DMS114 treated with DMSO at 0.1 percent for 48 hours (cell line): ENCODE measurements around the gene SLC37A1.

Experiments
- DNase-seq: peaks from one replicate; lab custom pipeline; 2025; ENCODE audit not compliant: unreplicated experiment; lab: John Stamatoyannopoulos, UW

SLC37A1 gene

GRCh38 chr21:42503711-42504110, 9.9 kb upstream of the SLC37A1 start:
- DNase-seq, result no peak

DNA sequence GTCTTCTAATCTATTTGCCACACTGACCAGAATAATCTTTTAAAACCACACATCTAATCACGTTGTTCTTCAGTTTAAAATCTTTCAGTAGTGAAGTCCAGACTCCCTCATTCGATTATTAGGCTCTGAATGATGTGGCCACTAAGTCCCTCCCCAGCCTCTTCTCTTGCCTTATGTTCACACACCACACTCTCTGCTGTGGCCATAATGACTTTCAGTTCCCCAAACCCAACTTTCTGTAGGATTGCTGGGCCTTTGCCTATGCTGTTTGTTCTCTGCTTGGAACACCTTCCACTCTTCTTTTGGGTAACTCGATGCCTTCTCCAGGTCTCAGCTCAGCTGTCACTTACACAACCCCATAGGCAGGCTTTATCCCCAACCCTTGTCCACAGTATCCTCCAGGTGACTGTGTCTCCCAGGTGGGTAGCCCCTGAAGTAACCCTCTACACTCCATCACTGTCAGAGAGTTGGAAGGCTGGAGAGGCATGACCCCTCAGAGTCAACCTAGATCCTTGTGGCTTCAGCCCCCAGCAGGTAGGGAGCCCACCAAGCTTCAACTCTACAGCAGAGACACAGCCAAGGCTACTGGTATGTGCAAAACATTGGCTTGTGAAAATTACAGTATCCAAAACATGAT, 8.4 kb upstream of the SLC37A1 start:
- no peak for DNase-seq

DNA sequence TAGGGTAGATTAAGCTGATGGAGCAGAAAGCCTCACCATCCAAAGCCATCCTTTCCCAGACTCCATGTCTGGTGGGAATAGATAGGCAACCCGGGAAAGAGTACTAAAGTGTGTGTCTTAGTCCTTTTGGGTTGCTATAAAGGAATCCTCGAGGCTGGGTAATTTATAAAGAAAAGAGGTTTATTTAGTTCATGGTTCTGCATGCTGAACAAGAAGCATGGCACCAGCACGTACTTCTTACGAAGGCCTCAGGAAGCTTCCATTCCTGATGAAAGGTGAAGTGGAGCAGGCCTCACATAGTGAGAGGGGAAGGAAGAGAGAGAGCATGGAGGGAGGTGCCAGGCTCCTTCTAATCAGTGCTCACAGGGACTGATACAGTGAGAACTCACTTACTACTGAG, 6.2 kb upstream of the SLC37A1 start:
- no peak for DNase-seq

GRCh38 chr21:42508371-42508770, 5.3 kb upstream of the SLC37A1 start:
- no peak for DNase-seq

- no peak for DNase-seq
Observed at GRCh38 chr21:42509244-42509643, 4.4 kb upstream of the SLC37A1 start.

DNA sequence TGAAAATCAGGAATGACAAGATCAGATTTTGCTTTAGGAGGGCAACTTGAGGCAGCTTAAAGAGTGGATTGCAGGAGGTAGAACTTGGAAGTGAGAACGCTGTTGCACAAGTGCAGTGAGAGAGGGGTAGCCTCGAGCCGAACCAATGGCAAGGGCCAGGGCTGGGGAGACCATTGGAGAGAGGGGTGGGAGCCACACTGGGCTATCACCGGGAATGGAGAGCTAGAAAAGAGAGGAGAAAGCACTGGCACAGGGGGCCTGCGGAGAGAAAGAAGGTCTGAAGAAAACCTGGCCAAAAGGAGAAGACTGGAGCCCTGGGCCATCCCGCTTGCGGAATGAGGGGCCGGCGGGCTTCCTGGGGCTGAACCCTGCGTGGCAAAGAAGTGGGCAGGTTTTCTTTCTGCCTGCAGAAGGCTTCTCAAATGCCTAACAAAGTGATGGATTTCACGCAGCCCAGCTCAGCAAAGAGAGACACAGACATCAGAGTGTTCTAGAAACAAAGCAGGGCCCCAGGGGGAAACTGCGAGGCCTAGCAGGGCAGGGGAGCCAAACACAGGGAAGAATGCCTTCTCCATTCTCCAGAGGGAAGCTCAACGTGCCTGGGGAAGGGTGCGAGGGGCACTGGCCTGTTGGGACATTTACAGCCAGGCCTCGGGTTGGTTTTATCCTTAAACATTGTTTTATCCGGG, 1.2 kb upstream of the SLC37A1 start:
- DNase-seq, result no peak

DNA sequence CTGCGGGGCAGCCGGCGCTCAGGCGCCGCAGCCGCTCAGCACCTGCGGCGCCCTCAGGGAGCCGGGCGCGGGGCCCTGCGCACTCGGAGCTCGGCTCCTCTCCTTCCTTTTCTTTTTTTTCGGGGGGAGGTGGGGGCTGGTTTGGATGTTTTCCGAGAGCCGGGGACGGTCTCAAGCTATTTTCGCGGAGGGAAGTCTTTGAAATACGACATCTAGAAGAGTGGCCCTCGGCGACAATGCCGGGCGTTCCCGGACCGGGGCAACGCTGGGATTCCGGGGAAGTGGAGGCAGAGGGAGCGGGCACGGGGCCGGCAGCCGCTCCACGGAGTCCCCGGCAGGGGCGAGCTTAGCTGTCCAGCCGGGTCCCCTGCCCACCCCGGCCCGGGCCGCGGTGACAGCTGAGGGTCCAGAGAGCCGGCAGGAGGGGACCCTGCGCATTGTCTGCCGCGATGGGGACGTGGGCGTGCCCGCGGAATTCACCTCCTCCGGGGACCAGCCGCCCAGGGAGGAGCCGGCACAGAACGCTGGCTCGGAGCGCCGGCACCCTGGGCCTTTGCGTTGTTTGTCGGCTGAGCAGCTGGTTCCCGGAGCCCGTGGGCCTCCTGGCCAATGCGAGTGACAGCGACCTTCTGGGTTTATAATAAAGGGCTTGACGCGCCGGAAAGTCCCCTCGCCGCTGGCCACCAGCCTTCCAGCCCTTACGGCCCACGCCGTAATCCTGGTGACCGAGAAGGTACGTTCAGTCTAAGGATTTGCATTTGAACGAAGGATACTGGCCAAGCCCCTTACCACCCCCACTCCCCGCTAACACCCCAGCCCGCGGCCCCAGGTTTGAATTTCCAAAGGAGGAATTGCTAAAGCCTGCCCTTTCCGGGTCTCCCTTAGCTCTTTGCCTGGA, 582 bp downstream of the SLC37A1 start:
- no peak for DNase-seq

DNA sequence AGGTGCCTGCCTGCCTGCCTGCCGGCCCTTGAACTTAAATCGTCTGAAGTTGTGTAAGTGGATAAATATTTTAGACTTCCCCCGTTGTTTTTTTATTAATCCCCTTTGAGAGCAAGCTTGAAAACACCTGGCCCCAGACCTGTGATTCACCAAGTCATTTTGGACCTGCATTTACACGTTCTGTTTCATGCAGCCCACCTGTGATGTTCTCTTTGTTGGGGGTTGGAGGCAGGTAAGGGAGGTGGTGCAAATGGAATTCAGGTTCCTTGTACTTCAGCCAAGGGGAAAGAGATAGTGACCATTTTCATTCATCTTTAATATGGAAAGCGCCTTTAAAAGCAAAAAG, 1.2 kb downstream of the SLC37A1 start:
- no peak for DNase-seq

DNA sequence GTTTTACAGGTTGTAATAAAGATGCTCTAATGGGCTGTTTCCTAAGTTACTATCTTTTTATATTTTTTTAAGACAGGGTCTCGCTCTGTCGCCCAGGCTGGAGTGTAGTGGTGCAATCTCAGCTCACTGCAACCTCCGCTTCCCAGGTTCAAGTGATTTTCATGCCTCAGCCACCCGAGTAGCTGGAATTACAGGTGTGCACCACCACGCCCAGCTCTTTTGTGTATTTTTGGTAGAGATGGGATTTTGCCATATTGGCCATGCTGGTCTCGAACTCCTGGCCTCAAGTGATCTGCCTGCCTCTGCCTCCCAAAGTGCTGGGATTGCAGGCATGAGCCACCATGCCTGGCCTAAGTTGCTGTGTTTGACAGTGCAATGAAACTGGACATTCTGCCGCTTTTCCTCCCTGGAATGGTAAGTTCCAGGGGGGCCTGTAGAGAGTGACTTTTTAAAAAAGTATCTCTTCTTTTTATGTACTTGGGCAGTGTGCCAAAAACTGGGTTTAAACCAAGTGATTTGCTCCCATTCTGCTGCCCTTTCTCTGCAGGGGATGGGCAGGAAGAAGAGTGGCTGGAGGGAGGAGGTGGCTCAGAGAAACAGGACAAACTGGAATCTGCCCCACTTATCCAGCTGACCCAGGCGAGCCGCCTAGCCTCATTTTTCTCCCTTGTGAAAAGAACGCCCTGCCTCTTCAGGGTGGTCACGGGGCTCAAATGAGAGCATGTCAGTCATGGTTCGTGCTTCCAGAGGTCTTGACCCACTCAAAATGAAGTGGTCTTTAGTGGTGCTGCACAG, 2.3 kb downstream of the SLC37A1 start:
- DNase-seq, result no peak

DNA sequence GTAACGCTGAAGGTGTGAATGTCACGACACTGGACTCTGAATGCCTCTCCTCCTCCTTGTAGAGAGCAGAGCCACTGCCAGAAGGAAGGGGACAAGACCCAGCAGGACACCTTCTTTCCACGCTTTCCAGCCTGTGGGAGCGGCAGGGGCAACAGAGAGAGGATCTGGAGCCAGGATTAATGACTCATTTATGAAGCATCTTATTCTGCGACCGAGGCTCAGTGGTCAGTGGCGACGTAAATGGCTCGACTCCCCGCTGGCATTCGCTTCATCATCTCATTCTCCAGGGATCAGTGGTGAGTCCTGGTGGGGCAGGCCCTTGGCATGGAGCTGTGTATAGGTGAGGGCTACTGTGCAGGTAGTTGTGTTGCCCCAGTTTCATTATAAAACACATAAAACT, 4.6 kb downstream of the SLC37A1 start:
- no peak for DNase-seq

- DNase-seq, result no peak
Observed at GRCh38 chr21:42518626-42519025, 5.0 kb downstream of the SLC37A1 start.

DNA sequence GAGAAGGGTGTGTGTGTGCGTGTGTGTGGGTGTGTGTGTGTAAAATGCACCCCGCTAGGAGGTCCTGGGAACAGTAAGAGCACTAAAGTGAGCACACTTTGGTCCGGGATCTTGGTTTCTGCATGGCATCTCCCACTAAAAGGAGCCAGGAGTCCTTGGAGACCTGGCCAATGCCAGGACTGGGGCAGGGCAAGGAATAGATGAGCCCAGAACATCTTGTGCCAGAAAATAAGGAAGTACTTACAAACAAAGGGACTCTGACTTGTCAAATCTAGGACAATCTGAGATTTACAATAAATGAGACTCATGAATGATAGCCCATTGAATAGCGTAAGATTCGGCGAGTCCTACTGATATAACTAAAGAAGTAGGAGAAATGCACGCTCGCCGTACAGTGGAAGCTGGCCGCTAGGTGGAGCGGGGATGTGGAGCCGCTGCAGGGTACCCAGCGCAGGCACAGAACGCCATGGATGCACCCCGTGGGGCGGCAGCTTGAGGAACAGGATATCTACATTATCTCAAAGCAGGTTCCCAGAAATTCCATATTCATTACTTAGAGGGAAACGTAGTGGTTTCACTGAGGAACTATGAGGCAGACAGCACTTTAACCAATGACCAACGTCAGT, 7.1 kb downstream of the SLC37A1 start:
- no peak for DNase-seq

GRCh38 chr21:42521384-42521783, 7.7 kb downstream of the SLC37A1 start:
- no peak for DNase-seq

- DNase-seq, result no peak
Observed at GRCh38 chr21:42521805-42522204, 8.2 kb downstream of the SLC37A1 start.

GRCh38 chr21:42522271-42522670, 8.6 kb downstream of the SLC37A1 start:
- no peak for DNase-seq

GRCh38 chr21:42522771-42523170, 9.1 kb downstream of the SLC37A1 start:
- no peak for DNase-seq

DNA sequence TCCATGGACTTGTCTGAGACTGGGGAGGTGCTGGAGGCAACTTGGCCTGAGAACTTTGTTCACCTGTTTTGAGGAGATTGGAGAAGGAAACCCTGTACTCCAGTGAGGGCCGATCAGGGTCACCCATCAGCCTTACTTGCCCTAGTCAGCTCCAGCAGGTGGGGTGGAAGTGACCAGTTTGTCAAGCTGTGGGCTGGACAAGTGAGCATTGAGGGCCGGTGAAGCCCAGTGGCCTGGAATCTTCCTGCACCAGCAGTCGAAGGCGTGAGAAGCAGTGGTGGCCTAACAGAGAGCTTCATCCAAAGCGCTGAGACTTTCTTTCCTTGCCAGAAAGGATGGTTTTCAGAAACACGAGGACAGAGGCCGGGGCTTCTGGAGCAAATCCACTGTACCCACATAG, 9.6 kb downstream of the SLC37A1 start:
- DNase-seq, result no peak

DNA sequence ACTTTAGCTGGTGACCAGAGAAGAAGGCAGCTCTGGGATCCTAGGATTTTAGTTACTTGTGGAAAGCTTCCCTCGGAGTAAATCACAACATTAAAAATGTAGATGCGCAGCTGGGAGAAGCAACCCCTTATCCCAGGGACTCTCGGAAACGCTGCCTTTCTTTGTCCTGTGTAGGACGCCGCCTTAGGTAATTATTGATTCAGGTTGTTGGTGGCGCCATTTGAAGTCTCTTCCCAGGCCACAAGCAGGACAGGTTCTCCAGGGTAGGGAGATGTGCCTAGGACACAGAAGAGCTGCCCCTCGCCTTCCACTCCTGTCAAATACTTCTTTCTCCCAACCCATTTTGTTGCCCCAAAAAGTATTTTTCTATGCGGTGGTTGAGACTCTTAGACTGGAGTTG, 10.3 kb downstream of the SLC37A1 start:
- no peak for DNase-seq

DNA sequence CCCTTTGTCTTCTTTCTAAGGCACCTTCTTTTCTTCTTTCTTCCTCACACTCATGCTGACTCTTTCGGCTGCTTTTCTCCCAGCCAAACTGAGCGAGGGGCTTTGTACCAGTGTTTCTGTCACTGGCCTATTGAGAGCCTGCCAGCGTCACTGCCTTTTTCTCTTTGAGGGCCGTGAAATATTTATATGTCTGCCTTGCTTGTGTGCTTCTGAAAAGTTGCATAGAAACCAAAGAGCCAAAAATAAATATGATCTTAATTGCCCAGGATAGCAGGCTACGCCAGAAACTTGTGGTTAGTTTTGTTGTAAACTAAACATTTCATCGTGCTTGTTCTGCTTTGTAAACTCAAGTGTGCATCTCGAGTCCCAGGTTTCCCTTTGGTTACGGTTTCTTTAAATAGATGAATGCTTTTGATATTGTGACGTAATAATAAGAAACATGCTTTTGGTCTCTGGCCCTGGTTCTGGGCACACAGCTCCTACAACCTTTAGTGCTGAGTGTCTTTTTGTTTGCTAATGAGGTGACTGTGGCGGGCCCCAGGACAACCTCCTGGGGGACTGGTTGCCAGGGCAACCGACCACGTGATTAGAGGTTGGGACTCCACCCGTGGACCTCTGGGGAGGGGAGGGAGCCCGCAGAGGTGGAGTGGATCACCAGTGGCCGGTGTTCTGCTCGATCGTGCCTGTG, 10.8 kb downstream of the SLC37A1 start:
- no peak for DNase-seq

DNA sequence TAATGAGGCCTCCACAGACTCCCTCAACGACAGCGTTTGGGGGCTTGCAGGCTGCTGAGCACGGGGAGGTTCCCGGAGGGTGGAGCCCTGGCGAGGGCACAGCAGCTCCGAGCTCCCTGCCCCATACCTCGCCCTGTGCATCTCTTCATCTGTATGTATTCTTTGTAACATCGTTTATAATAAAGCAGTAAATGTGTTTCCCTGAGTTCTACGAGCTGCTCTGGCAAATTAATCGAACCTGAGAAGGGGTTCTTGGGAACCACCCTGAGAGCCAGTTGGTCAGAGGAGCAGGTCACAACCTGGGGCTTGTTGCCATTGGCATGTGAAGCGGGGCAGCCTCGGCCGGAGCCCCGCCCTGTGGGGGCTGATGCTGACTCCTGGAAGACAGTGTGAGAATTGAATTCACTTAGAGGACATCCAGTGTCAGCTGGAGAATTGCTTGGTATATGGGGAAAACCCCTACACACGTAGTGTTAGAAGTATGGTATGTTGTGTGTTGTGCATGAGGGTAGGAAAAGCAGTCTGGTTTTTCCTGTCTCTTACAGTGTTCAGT, 11.5 kb downstream of the SLC37A1 start:
- DNase-seq, result no peak
